IMR-90 (cell line): Measurements from ENCODE around the gene NDOR1. TPM values are rescaled to one million over a fixed set of nuclear protein-coding genes. Genes with fewer than 3 reads are reported as not detected.

Experiments
- ATAC-seq: fragments of 200-7000 bp; cut with Tn5 transposase; 2 replicates; pipeline ENCODE4 v1.9.1; 2020; ENCODE audit warnings: low read depth, mild to moderate bottlenecking, moderate library complexity
- BruUV-seq: library from RNA; stranded (reverse); fragments of 400-500 nt; replicated peaks from 2 replicates; lab custom pipeline; 2021; lab: Mats Ljungman, UMichigan
- CTCF ChIA-PET: fragments of 300-600 bp; formaldehyde crosslinking; extraction: SDS; loops from one replicate; lab custom pipeline; 2021; ENCODE audit warnings: antibody characterized with exemption; lab: Yijun Ruan, JAX
- POLR2A ChIA-PET: fragments of 300-600 bp; sonication (Branson Sonifier 250); formaldehyde crosslinking; loops from one replicate; lab custom pipeline; 2022; ENCODE audit warnings: antibody characterized with exemption; ENCODE audit not compliant: unreplicated experiment; lab: Charles Lee
- DNase-seq: peaks from one replicate; pipeline ENCODE4 v3.0.0; 2013
- H2AFZ ChIP-seq: replicated peaks from 2 replicates; pipeline ENCODE3; 2013; ENCODE audit warnings: low read length, mild to moderate bottlenecking; ENCODE audit not compliant: poor library complexity
- H2AK5ac ChIP-seq: 2 replicates; pipeline ENCODE4 v1.6.1; 2013; ENCODE audit warnings: low read depth, low read length, inconsistent platforms
- H2AK9ac ChIP-seq: replicated peaks from 2 replicates; pipeline ENCODE3; 2013; ENCODE audit warnings: mild to moderate bottlenecking, low read depth, low read length, moderate library complexity; ENCODE audit not compliant: poor library complexity
- H2BK120ac ChIP-seq: 2 replicates; pipeline ENCODE4 v1.6.1; 2013; ENCODE audit warnings: low read depth, low read length, inconsistent platforms
- H2BK15ac ChIP-seq: 3 replicates; pipeline ENCODE4 v1.6.1; 2013; ENCODE audit warnings: low read depth, low read length, inconsistent platforms
- H2BK20ac ChIP-seq: 2 replicates; pipeline ENCODE4 v1.6.1; 2013; ENCODE audit warnings: low read depth, mild to moderate bottlenecking, inconsistent platforms, low read length, moderate library complexity
- H2BK5ac ChIP-seq: 2 replicates; pipeline ENCODE4 v1.6.1; 2013; ENCODE audit warnings: mild to moderate bottlenecking, low read depth, low read length, inconsistent platforms; ENCODE audit not compliant: poor library complexity, severe bottlenecking
- H3K14ac ChIP-seq: replicated peaks from 2 replicates; pipeline ENCODE4 v1.6.1; 2013; ENCODE audit warnings: low read depth, low read length, inconsistent platforms
- H3K18ac ChIP-seq: 2 replicates; pipeline ENCODE4 v1.6.1; 2013; ENCODE audit warnings: low read depth, low read length, control low read depth
- H3K23ac ChIP-seq: 2 replicates; pipeline ENCODE4 v1.6.1; 2013; ENCODE audit warnings: low read depth, low read length, inconsistent platforms
- H3K27ac ChIP-seq: 2 replicates; pipeline ENCODE4 v1.5.1; 2013; ENCODE audit warnings: mild to moderate bottlenecking, control low read depth, low read length; ENCODE audit not compliant: insufficient read depth
- H3K27me3 ChIP-seq: 2 replicates; pipeline ENCODE4 v1.6.1; 2013; ENCODE audit warnings: low read length; ENCODE audit not compliant: control insufficient read depth, insufficient read depth
- H3K36me3 ChIP-seq: 2 replicates; pipeline ENCODE4 v1.6.1; 2013; ENCODE audit warnings: low read length, mixed read lengths; ENCODE audit not compliant: control insufficient read depth, insufficient read depth
- H3K4ac ChIP-seq: 2 replicates; pipeline ENCODE4 v1.6.1; 2013; ENCODE audit warnings: low read depth, low read length, inconsistent platforms
- H3K4me1 ChIP-seq: 2 replicates; pipeline ENCODE4 v1.6.1; 2013; ENCODE audit warnings: low read length, mixed read lengths; ENCODE audit not compliant: control insufficient read depth, insufficient read depth
- H3K4me2 ChIP-seq: 2 replicates; pipeline ENCODE4 v1.6.1; 2013; ENCODE audit warnings: low read depth, mild to moderate bottlenecking, control low read depth, low read length, moderate library complexity
- H3K4me3 ChIP-seq: 2 replicates; pipeline ENCODE4 v1.5.1; 2013; ENCODE audit warnings: low read depth, mild to moderate bottlenecking, control low read depth, low read length, moderate library complexity; ENCODE audit not compliant: insufficient read depth
- H3K56ac ChIP-seq: 2 replicates; pipeline ENCODE4 v1.6.1; 2013; ENCODE audit warnings: low read length, inconsistent platforms; ENCODE audit not compliant: insufficient read depth; ENCODE audit errors: extremely low read depth
- H3K79me1 ChIP-seq, 2 experiments: 2 replicates each; pipeline ENCODE4 v1.6.1; 2013; ENCODE audit warnings: low read length in 2 of 2, inconsistent platforms in 1 of 2, low read depth in 1 of 2
- H3K9ac ChIP-seq: 2 replicates; pipeline ENCODE4 v1.6.1; 2013; ENCODE audit warnings: low read depth, low read length, control low read depth
- H3K9me1 ChIP-seq: 2 replicates; pipeline ENCODE4 v1.6.1; 2013; ENCODE audit warnings: low read length, inconsistent platforms; ENCODE audit not compliant: insufficient read depth
- H3K9me3 ChIP-seq: 2 replicates; pipeline ENCODE4 v1.6.1; 2013; ENCODE audit warnings: low read length; ENCODE audit not compliant: control insufficient read depth, insufficient read depth
- H4K20me1 ChIP-seq: 2 replicates; pipeline ENCODE4 v1.6.1; 2013; ENCODE audit warnings: low read length, inconsistent platforms; ENCODE audit not compliant: insufficient read depth
- H4K5ac ChIP-seq: 2 replicates; pipeline ENCODE4 v1.6.1; 2013; ENCODE audit warnings: mild to moderate bottlenecking, low read depth, low read length, control low read depth
- H4K8ac ChIP-seq, 2 experiments: 2 replicates each; pipeline ENCODE4 v1.6.1; 2013; ENCODE audit warnings: low read depth in 2 of 2, low read length in 2 of 2, control low read depth in 1 of 2, inconsistent platforms in 1 of 2
- H4K91ac ChIP-seq: 2 replicates; pipeline ENCODE4 v1.6.1; 2013; ENCODE audit warnings: low read depth, low read length, inconsistent platforms; ENCODE audit not compliant: insufficient read depth
- BHLHE40 ChIP-seq: fragments of 150-350 bp; IDR thresholded peaks from 2 replicates; pipeline ENCODE4 v1.6.1; 2016; ENCODE audit warnings: mild to moderate bottlenecking, low read depth, low read length
- CEBPB ChIP-seq: IDR thresholded peaks from 2 replicates; pipeline ENCODE4 v1.6.1; 2012; ENCODE audit warnings: low read depth, low read length, improper control_type of control experiment
- FOS ChIP-seq: fragments of 150-350 bp; IDR thresholded peaks from 2 replicates; pipeline ENCODE4 v1.6.1; 2016; ENCODE audit warnings: low read depth, low read length
- MAZ ChIP-seq: IDR thresholded peaks from 2 replicates; pipeline ENCODE4 v1.6.1; 2012; ENCODE audit warnings: low read depth, mild to moderate bottlenecking, low read length, improper control_type of control experiment, moderate library complexity, borderline replicate concordance
- NFE2L2 ChIP-seq: fragments of 150-350 bp; IDR thresholded peaks from 2 replicates; pipeline ENCODE4 v1.6.1; 2016; ENCODE audit warnings: low read depth, mild to moderate bottlenecking, low read length
- POLR2A ChIP-seq: IDR thresholded peaks from 2 replicates; pipeline ENCODE4 v1.6.1; 2012; ENCODE audit warnings: mild to moderate bottlenecking, low read depth, low read length
- RCOR1 ChIP-seq: IDR thresholded peaks from 2 replicates; pipeline ENCODE4 v1.6.1; 2012; ENCODE audit warnings: mild to moderate bottlenecking, low read length, improper control_type of control experiment; ENCODE audit not compliant: insufficient replicate concordance
- RFX5 ChIP-seq: IDR thresholded peaks from 2 replicates; pipeline ENCODE4 v1.8.0; 2012; ENCODE audit warnings: low read depth, mild to moderate bottlenecking, low read length, moderate library complexity
- SMC3 ChIP-seq: fragments of 150-350 bp; IDR thresholded peaks from 2 replicates; pipeline ENCODE4 v1.6.1; 2016; ENCODE audit warnings: low read depth, mild to moderate bottlenecking, antibody characterized with exemption, low read length, moderate library complexity
- WGBS, 2 experiments: methylation state at CpG; one replicate each; pipeline versions ENCODE4 v1.1.5 to v1.1.7; 2013; ENCODE audit warnings: missing lambda C conversion rate in 2 of 2; ENCODE audit not compliant: insufficient read length in 1 of 2; ENCODE audit errors: extremely low coverage in 2 of 2; 5-methylcytosine and 5-hydroxymethylcytosine counted together
- dilution Hi-C: fragments of 300-500 bp; cut with HindIII; formaldehyde crosslinking; loops from one replicate; pipeline ENCODE4 v1.14.3; 2018; ENCODE audit warnings: low sequenced_read_pairs; ENCODE audit not compliant: unreplicated experiment
- in situ Hi-C: fragments of 300-500 bp; cut with MboI; formaldehyde crosslinking; loops from 3 replicates; pipeline ENCODE4 v1.14.3; 2019; ENCODE audit warnings: low sequenced_read_pairs, inconsistent platforms, mixed read lengths
- intact Hi-C: fragments of 100-400 bp; cut with micrococcal nuclease; formaldehyde crosslinking; loops from 2 replicates; pipeline ENCODE4 v1.10.0; 2022
- polyA plus RNA-seq, 3 experiments: library from polyadenylated mRNA; depleted of rRNA; stranded (reverse); fragments of >200 nt; gene quantifications; 2 replicates each; pipeline ENCODE4 v1.2.3, GENCODE V29; 2012; ENCODE audit warnings: low replicate concordance in 1 of 3
- total RNA-seq: library from RNA; depleted of rRNA; stranded (reverse); fragments of >200 nt; gene quantifications from 2 replicates; pipeline ENCODE4 v1.2.3, GENCODE V29; 2012
- TF ChIP-seq, protein P1 (sequence below): conservative IDR thresholded peaks from 2 replicates; pipeline ENCODE4 v1.5.1; 2012; ENCODE audit warnings: mild to moderate bottlenecking, low read depth, low read length, improper control_type of control experiment
- TF ChIP-seq, protein P2 (sequence below): fragments of 150-350 bp; IDR thresholded peaks from 2 replicates; pipeline ENCODE4 v1.6.1; 2016; ENCODE audit warnings: low read depth, mild to moderate bottlenecking, low read length, moderate library complexity, borderline replicate concordance

The NDOR1 gene
- total and polyA plus RNA-seq, 2 of the 4 experiments (the other 2 are of a cell fraction) = 0.90 to 10.6 TPM

DNA sequence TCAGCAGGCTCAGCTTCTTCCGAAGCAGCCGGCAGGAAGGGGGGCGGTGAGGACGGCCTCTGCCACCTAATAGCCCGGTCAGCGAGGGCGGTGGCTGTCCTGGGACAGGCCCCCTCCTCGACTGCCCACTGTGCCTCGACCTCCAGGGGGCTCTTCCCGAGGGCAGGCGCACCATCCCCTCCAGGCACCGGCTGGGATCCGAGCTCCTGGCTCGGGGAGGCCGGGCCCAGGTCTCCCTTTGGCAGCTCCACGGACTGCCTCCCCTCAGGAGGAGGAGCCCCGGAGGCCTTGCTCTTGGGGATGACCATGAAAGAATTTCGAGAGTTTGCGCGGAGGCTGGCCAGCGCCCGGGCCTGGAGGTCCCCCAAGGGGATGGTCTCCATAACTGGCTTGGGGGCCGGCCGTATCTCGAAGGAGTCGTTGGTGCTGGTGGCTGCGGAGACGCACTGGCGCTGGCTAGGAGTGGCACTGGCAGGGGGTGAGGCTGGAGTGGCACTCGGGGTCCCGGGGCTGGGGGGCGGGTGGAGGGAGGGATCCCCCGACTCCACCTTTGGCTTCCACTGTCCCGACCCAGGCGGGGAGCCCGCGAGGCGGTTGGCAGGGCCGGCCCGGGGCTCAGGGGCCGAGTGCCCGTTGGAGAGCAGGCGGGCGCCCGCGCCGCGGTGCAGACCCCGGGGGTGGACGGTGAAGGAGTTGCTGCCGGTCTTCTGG, 5.9 kb upstream of the NDOR1 start (continued):
- TF ChIP-seq POLR2A (no peak), CEBPB (no peak)

- Histone ChIP-seq H4K8ac (peak within 1 kb of the TSS; percentile 97 to 98), H2AFZ (peak within 1 kb of the TSS; percentile 100)
- peak; percentile 55; the same call in 1 of the 2 replicates for TF ChIP-seq FOS
- TF ChIP-seq RCOR1 = no peak
- TF ChIP-seq, protein P1, sequence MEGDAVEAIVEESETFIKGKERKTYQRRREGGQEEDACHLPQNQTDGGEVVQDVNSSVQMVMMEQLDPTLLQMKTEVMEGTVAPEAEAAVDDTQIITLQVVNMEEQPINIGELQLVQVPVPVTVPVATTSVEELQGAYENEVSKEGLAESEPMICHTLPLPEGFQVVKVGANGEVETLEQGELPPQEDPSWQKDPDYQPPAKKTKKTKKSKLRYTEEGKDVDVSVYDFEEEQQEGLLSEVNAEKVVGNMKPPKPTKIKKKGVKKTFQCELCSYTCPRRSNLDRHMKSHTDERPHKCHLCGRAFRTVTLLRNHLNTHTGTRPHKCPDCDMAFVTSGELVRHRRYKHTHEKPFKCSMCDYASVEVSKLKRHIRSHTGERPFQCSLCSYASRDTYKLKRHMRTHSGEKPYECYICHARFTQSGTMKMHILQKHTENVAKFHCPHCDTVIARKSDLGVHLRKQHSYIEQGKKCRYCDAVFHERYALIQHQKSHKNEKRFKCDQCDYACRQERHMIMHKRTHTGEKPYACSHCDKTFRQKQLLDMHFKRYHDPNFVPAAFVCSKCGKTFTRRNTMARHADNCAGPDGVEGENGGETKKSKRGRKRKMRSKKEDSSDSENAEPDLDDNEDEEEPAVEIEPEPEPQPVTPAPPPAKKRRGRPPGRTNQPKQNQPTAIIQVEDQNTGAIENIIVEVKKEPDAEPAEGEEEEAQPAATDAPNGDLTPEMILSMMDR = no peak
- TF ChIP-seq SMC3 = no peak
- peak; percentile 55; the same call in 1 of the 2 replicates for TF ChIP-seq MAZ
- TF ChIP-seq RFX5 = no peak
- TF ChIP-seq, protein P2, sequence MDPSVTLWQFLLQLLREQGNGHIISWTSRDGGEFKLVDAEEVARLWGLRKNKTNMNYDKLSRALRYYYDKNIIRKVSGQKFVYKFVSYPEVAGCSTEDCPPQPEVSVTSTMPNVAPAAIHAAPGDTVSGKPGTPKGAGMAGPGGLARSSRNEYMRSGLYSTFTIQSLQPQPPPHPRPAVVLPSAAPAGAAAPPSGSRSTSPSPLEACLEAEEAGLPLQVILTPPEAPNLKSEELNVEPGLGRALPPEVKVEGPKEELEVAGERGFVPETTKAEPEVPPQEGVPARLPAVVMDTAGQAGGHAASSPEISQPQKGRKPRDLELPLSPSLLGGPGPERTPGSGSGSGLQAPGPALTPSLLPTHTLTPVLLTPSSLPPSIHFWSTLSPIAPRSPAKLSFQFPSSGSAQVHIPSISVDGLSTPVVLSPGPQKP = no peak
- TF ChIP-seq BHLHE40 = peak; percentile 7; the same call in 1 of the 2 replicates
- no peak for TF ChIP-seq NFE2L2
These were observed 4.9 kb upstream of the NDOR1 start, which contains the start of gene TPRN for GRCh38 chr9:137200311-137201204. Gene TPRN (minus strand): TSS chr9:137200741. CDS start chr9:137200711, 30 bp downstream.

More at GRCh38 chr9:137200311-137201204, 4.9 kb upstream of the NDOR1 start, which contains the start of gene TPRN:
- peak within 1 kb of the TSS; percentile 68 for H3K23ac ChIP-seq
- peak within 1 kb of the TSS; percentile 97 for H3K4ac ChIP-seq
- dilution Hi-C loops = no loop called here
- no peak within 1 kb of the TSS for H2BK120ac ChIP-seq
- POLR2A ChIA-PET = interaction anchor here (0.6 to 0.9 kb wide), 3 partner anchors 11 to 40 kb away, joined by 3 to 16 read pairs (median 4); partner anchors contain the start of gene SSNA1
- in situ Hi-C loops = no loop called here
- DNase-seq (peak; percentile 98), ATAC-seq (peak; percentile 96)
- H3K4me2 ChIP-seq = peak within 1 kb of the TSS; percentile 86
- no peaks in the 10 kb centered on the region for H3K9me3 ChIP-seq
- peaks cover 27 to 80% of the 10 kb centered on the region in 2 experiments for H3K79me1 ChIP-seq
- no peaks in the 10 kb centered on the region for H3K36me3 ChIP-seq
- CTCF ChIA-PET = no interaction called here
- peak within 1 kb of the TSS; percentile 83 for H4K5ac ChIP-seq
- peak within 1 kb of the TSS; percentile 25; the same call in 1 of the 2 replicates for H3K56ac ChIP-seq
- peak within 1 kb of the TSS; percentile 98 for H2AK5ac ChIP-seq
- BruUV-seq = no TSS peak
- H3K9me1 ChIP-seq = 0 out of 2 replicates have a peak, but pooled peaks cover 2% of the 10 kb centered on the region
- 1% methylated on average over 36 of the region's 118 CpGs; no CpG with 5 or more reads in 1 of the 2 experiments for WGBS, 2 experiments
- H2AK9ac ChIP-seq = peak within 1 kb of the TSS; percentile 94
- H4K91ac ChIP-seq = peak within 1 kb of the TSS; percentile 93; the same call in 1 of the 2 replicates
- H3K14ac ChIP-seq = peak within 1 kb of the TSS; percentile 93
- H3K4me1 ChIP-seq = peaks cover 21% of the 10 kb centered on the region
- H2BK15ac ChIP-seq = no peak within 1 kb of the TSS
- H3K18ac ChIP-seq = no peak within 1 kb of the TSS
- no peaks in the 10 kb centered on the region for H3K27me3 ChIP-seq
- peaks cover 37% of the 10 kb centered on the region for H4K20me1 ChIP-seq
- H2BK5ac ChIP-seq = peak within 1 kb of the TSS; percentile 61
- H3K4me3 ChIP-seq = peak within 1 kb of the TSS; percentile 88
- peak within 1 kb of the TSS; percentile 93 for H3K9ac ChIP-seq
- peak within 1 kb of the TSS; percentile 91 for H3K27ac ChIP-seq
- intact Hi-C loops = loop anchor here (1.0 kb wide), 1 partner anchor 11 kb away; no protein-coding TSS in a partner anchor
- H2BK20ac ChIP-seq = no peak within 1 kb of the TSS
